Measurements from ENCODE around the gene SAFB. TPM values are rescaled to one million over a fixed set of nuclear protein-coding genes. Genes with fewer than 3 reads are reported as not detected.

SAFB gene
- polyA plus RNA-seq, 1 donor from 2014 or later: 89.8 TPM

DNA sequence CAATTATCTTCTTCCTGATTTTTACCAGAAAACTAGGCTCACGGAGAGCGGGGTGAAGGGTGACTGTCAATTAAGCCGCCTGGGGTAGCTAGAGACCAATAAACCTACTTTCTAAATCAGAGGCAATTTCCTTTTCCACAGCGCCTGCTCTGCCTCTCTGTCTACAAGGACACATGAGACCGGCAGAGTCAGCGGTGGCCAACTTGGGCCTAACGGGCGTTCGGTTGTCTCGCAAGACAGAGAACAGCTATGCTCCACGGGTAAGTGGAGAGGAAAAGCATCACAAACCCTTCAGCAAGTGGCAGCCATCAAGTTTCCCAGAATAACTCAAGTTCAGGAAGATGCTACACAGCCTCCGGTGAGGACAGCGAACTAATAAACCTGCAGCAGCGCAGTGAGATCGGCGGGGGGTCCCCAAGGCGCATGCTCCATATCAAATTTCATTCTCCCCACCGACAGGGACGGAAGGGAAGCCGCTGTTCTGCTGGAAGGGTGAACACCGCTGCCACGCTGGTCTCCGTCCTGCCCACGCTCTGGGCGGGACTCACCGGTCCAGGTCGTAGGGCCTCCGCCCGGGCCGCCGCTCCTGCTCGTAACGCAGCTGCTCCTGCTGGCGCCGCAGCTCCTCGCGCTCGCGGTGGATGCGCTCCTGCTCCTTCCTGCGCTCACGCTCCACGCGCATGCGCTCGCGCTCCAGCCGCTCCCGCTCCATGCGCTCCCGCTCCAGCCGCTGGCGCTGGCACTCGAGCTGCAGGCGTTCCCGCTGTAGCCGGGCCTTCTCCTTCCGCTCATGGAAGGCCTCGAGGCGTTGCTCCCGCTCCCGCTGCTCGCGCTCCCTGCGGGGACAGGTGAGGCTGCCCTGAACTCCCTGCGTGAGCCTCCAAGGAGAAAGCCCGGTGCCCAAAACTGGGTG, 29.3 kb upstream of the SAFB start:
- TF ChIP-seq, protein P1, sequence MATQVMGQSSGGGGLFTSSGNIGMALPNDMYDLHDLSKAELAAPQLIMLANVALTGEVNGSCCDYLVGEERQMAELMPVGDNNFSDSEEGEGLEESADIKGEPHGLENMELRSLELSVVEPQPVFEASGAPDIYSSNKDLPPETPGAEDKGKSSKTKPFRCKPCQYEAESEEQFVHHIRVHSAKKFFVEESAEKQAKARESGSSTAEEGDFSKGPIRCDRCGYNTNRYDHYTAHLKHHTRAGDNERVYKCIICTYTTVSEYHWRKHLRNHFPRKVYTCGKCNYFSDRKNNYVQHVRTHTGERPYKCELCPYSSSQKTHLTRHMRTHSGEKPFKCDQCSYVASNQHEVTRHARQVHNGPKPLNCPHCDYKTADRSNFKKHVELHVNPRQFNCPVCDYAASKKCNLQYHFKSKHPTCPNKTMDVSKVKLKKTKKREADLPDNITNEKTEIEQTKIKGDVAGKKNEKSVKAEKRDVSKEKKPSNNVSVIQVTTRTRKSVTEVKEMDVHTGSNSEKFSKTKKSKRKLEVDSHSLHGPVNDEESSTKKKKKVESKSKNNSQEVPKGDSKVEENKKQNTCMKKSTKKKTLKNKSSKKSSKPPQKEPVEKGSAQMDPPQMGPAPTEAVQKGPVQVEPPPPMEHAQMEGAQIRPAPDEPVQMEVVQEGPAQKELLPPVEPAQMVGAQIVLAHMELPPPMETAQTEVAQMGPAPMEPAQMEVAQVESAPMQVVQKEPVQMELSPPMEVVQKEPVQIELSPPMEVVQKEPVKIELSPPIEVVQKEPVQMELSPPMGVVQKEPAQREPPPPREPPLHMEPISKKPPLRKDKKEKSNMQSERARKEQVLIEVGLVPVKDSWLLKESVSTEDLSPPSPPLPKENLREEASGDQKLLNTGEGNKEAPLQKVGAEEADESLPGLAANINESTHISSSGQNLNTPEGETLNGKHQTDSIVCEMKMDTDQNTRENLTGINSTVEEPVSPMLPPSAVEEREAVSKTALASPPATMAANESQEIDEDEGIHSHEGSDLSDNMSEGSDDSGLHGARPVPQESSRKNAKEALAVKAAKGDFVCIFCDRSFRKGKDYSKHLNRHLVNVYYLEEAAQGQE (IDR thresholded peaks at IDR 0.05; ENCODE audit: borderline replicate concordance): no peak
- TF ChIP-seq SMC3 (conservative IDR thresholded peaks at IDR 0.05; ENCODE audit: poor library complexity) (no peak), POLR2AphosphoS5 (IDR thresholded peaks at IDR 0.05) (no peak), EZH2 (IDR thresholded peaks at IDR 0.05; ENCODE audit: borderline replicate concordance, insufficient read depth, low read length, poor library complexity, severe bottlenecking) (no peak), RAD21 (conservative IDR thresholded peaks at IDR 0.05) (no peak), TAF1 (IDR thresholded peaks at IDR 0.05; ENCODE audit: low read depth) (no peak), MXI1 (conservative IDR thresholded peaks at IDR 0.05; ENCODE audit: poor library complexity, severe bottlenecking) (no peak)
- Histone ChIP-seq H3K4me2 (ENCODE audit: low read length) (no peak overlapping the region), H3K36me3 (ENCODE audit: insufficient read depth, low read length) (no peaks in the 10 kb centered on the region), H3K27me3 (ENCODE audit: insufficient read depth, low read depth, low read length) (no peaks in the 10 kb centered on the region), H4K20me1 (ENCODE audit: insufficient read depth) (no peaks in the 10 kb centered on the region), H2AFZ (ENCODE audit: low read depth, low read length) (no peak overlapping the region), H3K9me2 (ENCODE audit: insufficient read depth, low read length) (no peaks in the 10 kb centered on the region), H3F3A (ENCODE audit: insufficient read depth, low read length, poor library complexity, severe bottlenecking) (no peaks in the 10 kb centered on the region), H3K9me3 (ENCODE audit: low read length) (no peaks in the 10 kb centered on the region), H3K27ac (ENCODE audit: low read length) (no peak overlapping the region), H3K79me2 (replicated peaks; ENCODE audit: insufficient read depth, low read length) (no peaks in the 10 kb centered on the region), H3K4me3 (ENCODE audit: low read length) (no peak overlapping the region), H3K9ac (ENCODE audit: low read length) (no peak overlapping the region)

DNA sequence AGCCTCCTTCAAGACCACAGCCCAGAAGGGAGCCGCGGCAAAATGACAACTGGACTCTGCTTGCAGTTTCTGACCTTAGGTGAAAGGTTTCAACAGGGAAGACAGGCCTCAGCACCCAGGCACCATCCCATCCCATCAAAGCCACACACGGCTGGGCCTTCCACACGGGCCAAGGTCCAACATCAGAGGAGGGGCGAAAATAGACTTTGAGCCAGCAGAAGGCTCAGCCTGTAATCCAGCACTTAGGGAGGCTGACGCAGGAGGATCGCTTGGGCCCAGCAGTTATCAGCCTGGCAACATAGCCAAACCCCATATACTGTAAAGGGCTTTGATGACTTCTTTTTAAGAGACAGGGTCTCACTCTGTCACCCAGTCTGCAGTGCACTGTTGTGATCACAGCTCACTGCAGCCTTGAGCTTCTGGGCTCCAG, 28.3 kb upstream of the SAFB start:
- Histone ChIP-seq H3K9ac (ENCODE audit: low read length) (no peak overlapping the region), H4K20me1 (ENCODE audit: insufficient read depth) (no peaks in the 10 kb centered on the region), H3F3A (ENCODE audit: insufficient read depth, low read length, poor library complexity, severe bottlenecking) (no peaks in the 10 kb centered on the region), H3K4me3 (ENCODE audit: low read length) (no peak overlapping the region), H2AFZ (ENCODE audit: low read depth, low read length) (no peak overlapping the region), H3K27ac (ENCODE audit: low read length) (no peak overlapping the region), H3K4me2 (ENCODE audit: low read length) (no peak overlapping the region), H3K9me3 (ENCODE audit: low read length) (no peaks in the 10 kb centered on the region), H3K36me3 (ENCODE audit: insufficient read depth, low read length) (no peaks in the 10 kb centered on the region), H3K79me2 (replicated peaks; ENCODE audit: insufficient read depth, low read length) (no peaks in the 10 kb centered on the region), H3K9me2 (ENCODE audit: insufficient read depth, low read length) (no peaks in the 10 kb centered on the region), H3K27me3 (ENCODE audit: insufficient read depth, low read depth, low read length) (no peaks in the 10 kb centered on the region)
- no peak for TF ChIP-seq TAF1 (IDR thresholded peaks at IDR 0.05; ENCODE audit: low read depth)
- TF ChIP-seq, protein P2, sequence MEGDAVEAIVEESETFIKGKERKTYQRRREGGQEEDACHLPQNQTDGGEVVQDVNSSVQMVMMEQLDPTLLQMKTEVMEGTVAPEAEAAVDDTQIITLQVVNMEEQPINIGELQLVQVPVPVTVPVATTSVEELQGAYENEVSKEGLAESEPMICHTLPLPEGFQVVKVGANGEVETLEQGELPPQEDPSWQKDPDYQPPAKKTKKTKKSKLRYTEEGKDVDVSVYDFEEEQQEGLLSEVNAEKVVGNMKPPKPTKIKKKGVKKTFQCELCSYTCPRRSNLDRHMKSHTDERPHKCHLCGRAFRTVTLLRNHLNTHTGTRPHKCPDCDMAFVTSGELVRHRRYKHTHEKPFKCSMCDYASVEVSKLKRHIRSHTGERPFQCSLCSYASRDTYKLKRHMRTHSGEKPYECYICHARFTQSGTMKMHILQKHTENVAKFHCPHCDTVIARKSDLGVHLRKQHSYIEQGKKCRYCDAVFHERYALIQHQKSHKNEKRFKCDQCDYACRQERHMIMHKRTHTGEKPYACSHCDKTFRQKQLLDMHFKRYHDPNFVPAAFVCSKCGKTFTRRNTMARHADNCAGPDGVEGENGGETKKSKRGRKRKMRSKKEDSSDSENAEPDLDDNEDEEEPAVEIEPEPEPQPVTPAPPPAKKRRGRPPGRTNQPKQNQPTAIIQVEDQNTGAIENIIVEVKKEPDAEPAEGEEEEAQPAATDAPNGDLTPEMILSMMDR (IDR thresholded peaks at IDR 0.05; ENCODE audit: poor library complexity, severe bottlenecking): no peak
- no peak for TF ChIP-seq RAD21 (conservative IDR thresholded peaks at IDR 0.05)
- TF ChIP-seq MXI1 (conservative IDR thresholded peaks at IDR 0.05; ENCODE audit: poor library complexity, severe bottlenecking): no peak
- no peak for TF ChIP-seq EZH2 (IDR thresholded peaks at IDR 0.05; ENCODE audit: borderline replicate concordance, insufficient read depth, low read length, poor library complexity, severe bottlenecking)
- TF ChIP-seq, protein P1 (IDR thresholded peaks at IDR 0.05; ENCODE audit: borderline replicate concordance): no peak
- TF ChIP-seq EP300 (conservative IDR thresholded peaks at IDR 0.05; ENCODE audit: poor library complexity, severe bottlenecking): no peak
- TF ChIP-seq POLR2AphosphoS5 (IDR thresholded peaks at IDR 0.05): no peak
- no peak for TF ChIP-seq SMC3 (conservative IDR thresholded peaks at IDR 0.05; ENCODE audit: poor library complexity)
